ENCODE data around the gene TBC1D16. TPM values are rescaled to one million over a fixed set of nuclear protein-coding genes. Genes with fewer than 3 reads are reported as not detected.

Gene TBC1D16
- total and polyA plus RNA-seq, 5 donors from 2014 or later, result 0.06 to 0.72 (median 0.13) TPM

Other genes starting within 250 kb of the TBC1D16 start
- gene CBX8, start 238.8 kb downstream of the TBC1D16 start, total RNA-seq, result 3.4 TPM
- gene CBX8, start 238.8 kb downstream of the TBC1D16 start, polyA plus RNA-seq, result 1 to 10 TPM in 2 of 4 donors, under 1 TPM in 2; 0.30 to 1.7 (median 0.87) TPM
- 137 TPM for gene CBX4, start 196.4 kb downstream of the TBC1D16 start, total RNA-seq
- 10 to 100 TPM in 1 of 4 donors, 1 to 10 TPM in 3; 2.9 to 10.0 (median 4.6) TPM for gene CBX4, start 196.4 kb downstream of the TBC1D16 start, polyA plus RNA-seq
- 0.32 TPM for gene CCDC40, start 770 bp upstream of the TBC1D16 start, total RNA-seq
- not detected for gene CCDC40, start 770 bp upstream of the TBC1D16 start, polyA plus RNA-seq
- gene GAA, start 65.7 kb upstream of the TBC1D16 start, total RNA-seq, result 22.0 TPM
- gene GAA, start 65.7 kb upstream of the TBC1D16 start, polyA plus RNA-seq, result 10 to 100 TPM in 2 of 4 donors, 1 to 10 TPM in 2; 9.8 to 13.6 (median 10.8) TPM
- gene EIF4A3, start 111.3 kb upstream of the TBC1D16 start, total RNA-seq, result 117 TPM
- gene EIF4A3, start 111.3 kb upstream of the TBC1D16 start, polyA plus RNA-seq, result 100 to 1,000 TPM in 2 of 4 donors, 10 to 100 TPM in 2; 91.7 to 122 (median 104) TPM
- gene CARD14, start 134.2 kb upstream of the TBC1D16 start, total RNA-seq, result not detected
- under 1 TPM in 2 of 4 donors, not detected in 2; 0.12 to 0.48 TPM for gene CARD14, start 134.2 kb upstream of the TBC1D16 start, polyA plus RNA-seq
- 138 TPM for gene SGSH, start 184.5 kb upstream of the TBC1D16 start, total RNA-seq
- gene SGSH, start 184.5 kb upstream of the TBC1D16 start, polyA plus RNA-seq, result 10 to 100 TPM; 43.8 to 48.4 (median 46.7) TPM
- 75.9 TPM for gene SLC26A11, start 184.6 kb upstream of the TBC1D16 start, total RNA-seq
- 10 to 100 TPM in 1 of 4 donors, 1 to 10 TPM in 3; 7.7 to 10.2 (median 8.1) TPM for gene SLC26A11, start 184.6 kb upstream of the TBC1D16 start, polyA plus RNA-seq
- 666 TPM for gene RNF213, start 225.0 kb upstream of the TBC1D16 start, total RNA-seq
- gene RNF213, start 225.0 kb upstream of the TBC1D16 start, polyA plus RNA-seq, result 10 to 100 TPM; 27.6 to 33.7 (median 31.2) TPM

All from CD4-positive, CD25-positive, alpha-beta regulatory T cell (primary cell).